ENCODE data around the gene MAD1L1.

DNA sequence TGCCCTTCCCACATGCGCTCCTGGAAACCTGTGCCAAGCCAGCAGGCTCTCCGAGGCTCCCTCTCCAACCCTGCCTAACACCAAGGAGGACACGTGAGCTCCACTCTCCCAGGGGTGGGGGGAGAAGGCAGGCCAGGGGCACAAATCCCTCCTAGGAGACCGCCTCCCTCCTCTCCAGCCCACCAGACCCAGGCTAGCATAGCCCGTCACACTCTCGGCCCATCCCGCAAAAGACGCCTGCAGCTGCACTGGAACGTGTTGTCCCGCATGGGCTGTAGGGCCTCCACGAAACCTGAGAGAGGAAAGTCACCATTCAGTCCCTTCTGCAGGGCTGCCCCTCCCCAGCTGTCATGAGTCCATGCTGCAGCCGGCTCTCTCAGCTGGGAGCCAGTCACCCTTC lies 126.3 kb downstream of the MAD1L1 start:
- TF ChIP-seq, protein P1, sequence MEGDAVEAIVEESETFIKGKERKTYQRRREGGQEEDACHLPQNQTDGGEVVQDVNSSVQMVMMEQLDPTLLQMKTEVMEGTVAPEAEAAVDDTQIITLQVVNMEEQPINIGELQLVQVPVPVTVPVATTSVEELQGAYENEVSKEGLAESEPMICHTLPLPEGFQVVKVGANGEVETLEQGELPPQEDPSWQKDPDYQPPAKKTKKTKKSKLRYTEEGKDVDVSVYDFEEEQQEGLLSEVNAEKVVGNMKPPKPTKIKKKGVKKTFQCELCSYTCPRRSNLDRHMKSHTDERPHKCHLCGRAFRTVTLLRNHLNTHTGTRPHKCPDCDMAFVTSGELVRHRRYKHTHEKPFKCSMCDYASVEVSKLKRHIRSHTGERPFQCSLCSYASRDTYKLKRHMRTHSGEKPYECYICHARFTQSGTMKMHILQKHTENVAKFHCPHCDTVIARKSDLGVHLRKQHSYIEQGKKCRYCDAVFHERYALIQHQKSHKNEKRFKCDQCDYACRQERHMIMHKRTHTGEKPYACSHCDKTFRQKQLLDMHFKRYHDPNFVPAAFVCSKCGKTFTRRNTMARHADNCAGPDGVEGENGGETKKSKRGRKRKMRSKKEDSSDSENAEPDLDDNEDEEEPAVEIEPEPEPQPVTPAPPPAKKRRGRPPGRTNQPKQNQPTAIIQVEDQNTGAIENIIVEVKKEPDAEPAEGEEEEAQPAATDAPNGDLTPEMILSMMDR (IDR thresholded peaks at IDR 0.05), result no peak
- TF ChIP-seq POLR2A (IDR thresholded peaks at IDR 0.05) (no peak), EP300 (IDR thresholded peaks at IDR 0.05) (no peak)
